GM12801 (cell line): ENCODE measurements around the gene ADK.

ENCODE experiments used
- TF ChIP-seq, protein P1 (sequence below): IDR thresholded peaks from one replicate; pipeline ENCODE4 v1.5.1; 2011; ENCODE audit warnings: control low read depth; ENCODE audit not compliant: insufficient read length; ENCODE audit errors: extremely low read depth

The ADK gene

DNA sequence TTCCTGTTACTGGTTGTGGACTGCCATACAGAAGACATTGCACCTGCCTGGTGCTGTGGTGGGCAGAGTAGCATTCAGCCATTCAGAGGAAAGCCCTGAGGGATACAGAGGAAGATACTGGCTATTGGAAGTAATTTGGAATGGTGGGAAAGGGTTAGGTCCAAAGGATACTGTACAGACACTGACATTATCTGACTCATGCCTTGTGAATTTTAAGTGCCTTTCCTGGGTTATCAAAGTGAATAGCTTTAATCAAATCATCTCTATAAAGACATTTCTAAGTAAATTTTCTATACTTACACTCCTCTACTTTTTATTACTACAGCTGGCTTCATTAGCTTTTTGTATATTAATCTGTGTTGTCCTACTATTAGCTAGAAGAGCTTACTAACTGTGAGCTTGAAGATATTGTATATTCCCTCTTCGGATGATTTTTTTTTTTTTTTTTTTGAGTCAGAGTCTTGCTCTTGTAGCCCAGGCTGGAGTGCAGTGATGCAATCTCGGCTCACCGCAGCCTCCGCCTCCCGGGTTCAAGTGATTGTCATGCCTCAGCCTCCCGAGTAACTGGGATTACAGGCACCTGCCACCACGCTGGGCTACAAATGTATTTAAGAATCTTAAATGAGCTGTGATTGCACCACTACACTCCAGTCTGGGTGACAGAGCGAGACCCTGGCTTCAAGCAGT, 186.5 kb downstream of the ADK start:
- TF ChIP-seq, protein P1, sequence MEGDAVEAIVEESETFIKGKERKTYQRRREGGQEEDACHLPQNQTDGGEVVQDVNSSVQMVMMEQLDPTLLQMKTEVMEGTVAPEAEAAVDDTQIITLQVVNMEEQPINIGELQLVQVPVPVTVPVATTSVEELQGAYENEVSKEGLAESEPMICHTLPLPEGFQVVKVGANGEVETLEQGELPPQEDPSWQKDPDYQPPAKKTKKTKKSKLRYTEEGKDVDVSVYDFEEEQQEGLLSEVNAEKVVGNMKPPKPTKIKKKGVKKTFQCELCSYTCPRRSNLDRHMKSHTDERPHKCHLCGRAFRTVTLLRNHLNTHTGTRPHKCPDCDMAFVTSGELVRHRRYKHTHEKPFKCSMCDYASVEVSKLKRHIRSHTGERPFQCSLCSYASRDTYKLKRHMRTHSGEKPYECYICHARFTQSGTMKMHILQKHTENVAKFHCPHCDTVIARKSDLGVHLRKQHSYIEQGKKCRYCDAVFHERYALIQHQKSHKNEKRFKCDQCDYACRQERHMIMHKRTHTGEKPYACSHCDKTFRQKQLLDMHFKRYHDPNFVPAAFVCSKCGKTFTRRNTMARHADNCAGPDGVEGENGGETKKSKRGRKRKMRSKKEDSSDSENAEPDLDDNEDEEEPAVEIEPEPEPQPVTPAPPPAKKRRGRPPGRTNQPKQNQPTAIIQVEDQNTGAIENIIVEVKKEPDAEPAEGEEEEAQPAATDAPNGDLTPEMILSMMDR, result no peak

DNA sequence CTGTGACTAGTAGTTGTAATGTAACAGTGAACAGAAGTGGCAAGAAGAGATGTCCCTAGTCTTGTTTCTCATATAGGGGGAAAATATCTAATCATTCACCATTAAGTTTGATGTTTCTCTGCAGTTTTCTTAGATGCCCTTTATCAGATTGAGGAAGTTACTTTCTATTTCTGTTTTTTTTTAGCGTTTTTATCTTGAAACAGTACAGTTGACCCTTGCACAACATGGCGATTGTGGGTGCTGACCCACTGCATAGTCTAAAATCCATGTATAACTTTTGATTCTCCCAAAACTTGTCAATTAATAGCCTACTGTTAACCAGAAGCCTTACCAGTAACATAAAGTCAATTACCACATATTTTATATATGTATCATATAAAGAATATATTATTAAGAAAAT, 192.0 kb downstream of the ADK start:
- TF ChIP-seq, protein P1, result no peak

DNA sequence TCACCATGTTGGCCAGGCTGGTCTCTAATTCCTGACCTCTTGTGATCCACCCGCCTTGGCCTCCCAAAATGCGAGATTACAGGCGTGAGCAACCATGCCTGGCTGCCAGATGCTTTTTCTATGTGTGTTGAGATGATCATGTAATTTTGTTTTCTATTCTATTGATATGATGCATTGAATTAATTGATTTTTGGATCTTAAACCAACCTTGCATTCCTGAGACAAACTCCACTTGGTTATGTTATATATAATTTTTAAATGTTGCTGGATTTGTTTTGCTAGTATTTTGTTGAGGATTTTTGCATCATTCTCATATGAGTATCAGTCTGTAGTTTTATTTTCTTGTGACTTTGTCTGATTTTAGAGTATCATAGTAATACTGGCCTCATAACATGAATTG, 192.8 kb downstream of the ADK start:
- TF ChIP-seq, protein P1, result no peak

DNA sequence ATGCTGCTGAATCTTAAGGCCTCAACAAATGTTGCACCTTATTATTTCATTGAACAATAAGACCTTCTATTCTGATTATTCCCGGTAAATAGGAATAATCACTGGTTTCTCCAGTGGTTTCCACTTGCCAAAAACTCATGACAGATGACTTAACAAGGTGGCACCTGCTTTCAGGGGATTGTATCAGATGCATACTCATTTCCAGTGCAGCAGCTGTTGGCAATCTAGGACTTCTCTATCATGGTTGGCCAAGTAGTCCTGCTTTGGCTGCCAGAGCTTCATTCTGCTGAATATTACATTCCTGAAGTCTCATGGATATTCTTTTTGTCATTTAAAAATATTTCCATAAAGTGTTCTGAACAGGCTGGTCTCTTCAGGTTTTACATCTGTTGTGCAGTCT, 193.3 kb downstream of the ADK start:
- TF ChIP-seq, protein P1, result no peak

DNA sequence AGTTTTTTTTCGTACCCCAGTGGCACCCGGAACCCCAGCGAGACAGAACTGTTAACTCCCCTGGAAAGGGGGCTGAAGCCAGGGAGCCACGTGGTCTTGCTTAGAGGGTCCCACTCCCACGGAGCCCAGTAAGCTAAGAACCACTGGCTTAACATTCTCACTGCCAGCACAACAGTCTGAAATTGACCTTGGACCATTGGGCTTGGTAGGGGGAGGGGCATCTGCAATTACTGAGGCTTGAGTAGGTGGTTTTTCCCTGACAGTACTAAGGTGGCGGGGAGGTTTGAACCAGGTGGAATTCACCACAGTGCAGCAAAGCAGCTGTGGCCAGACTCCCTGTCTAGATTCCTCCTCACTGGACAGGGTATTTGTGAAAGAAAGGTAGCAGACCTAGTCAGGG, 196.5 kb downstream of the ADK start:
- TF ChIP-seq, protein P1, result no peak

DNA sequence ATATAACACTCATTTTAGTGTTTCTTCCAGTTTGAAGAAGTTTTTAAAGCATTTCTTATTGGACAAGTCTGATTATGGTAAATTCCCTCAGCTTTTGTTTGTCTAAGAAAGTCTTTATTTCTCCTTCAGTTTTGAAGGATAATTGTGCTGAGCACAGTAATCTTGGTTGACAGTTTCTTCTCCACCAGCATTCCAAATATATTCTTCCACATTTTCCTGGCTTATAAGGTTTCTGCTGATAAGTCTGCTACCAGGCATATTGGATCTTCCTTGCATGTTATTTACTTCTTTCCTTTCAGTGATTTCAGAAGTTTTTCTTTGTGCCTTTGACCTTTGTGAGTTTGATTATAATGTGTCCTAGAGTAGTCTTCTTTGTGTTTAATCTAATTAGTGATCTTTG, 210.7 kb downstream of the ADK start:
- TF ChIP-seq, protein P1, result no peak

DNA sequence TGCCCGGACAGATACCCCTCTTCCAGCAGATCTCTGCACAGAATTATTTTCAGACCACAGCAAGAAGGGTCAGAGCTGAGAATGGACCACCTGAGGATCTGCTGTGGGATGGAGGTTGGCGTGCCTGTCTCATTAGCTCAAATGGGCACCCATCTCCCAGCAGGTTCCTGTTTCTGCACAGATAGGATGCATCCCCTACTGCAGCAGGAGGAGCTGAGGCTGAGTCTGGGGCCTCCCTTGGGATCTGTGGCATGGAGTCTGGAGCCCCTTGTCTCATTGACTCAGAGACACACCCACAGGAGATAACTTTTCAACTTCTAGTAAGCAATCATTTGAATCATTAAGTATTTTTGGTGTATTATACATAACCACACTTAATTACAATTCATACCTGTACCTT, 212.7 kb downstream of the ADK start:
- TF ChIP-seq, protein P1, result no peak
